GM20431 (cell line): ENCODE data around the gene ANTXR1.
"Not testable (repeated sequence)": the region's sequence is repeated elsewhere in the genome, so short reads cannot be mapped to it uniquely, and the experiment has no call there.

Source experiments
- in situ Hi-C: fragments of 300-500 bp; cut with MseI, MboI; formaldehyde crosslinking; loops from one replicate; pipeline ENCODE4 v1.15.0; 2020; ENCODE audit warnings: low sequenced_read_pairs; ENCODE audit not compliant: unreplicated experiment

The ANTXR1 gene

GRCh38 chr2:69216535-69217332, 203.8 kb downstream of the ANTXR1 start:
- in situ Hi-C loops = no loop called here

- in situ Hi-C loops = no loop called here
Observed at GRCh38 chr2:69217333-69218080, 204.5 kb downstream of the ANTXR1 start.

DNA sequence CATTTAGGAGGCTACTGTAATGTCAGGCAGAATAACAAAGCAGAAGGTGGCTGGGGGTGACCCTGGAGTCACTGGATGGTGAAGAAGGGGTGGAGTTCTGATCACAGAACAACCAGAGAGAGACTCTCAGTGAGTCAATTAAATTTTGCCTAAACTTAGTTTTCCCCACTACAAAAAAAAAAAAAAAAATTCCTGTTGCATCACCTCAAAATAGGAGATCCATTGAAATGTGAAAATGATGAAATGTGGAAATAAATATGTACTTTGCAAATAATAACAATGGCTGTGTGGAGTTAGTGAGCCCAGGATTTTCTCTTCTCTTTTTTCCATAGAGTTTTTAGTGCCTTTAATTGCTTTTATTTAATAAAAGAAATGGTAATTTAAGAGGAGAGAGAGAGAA, 208.5 kb downstream of the ANTXR1 start:
- in situ Hi-C loops = no loop called here

GRCh38 chr2:69221960-69222751, 209.2 kb downstream of the ANTXR1 start:
- in situ Hi-C loops = no loop called here

GRCh38 chr2:69222953-69223658, 210.1 kb downstream of the ANTXR1 start:
- in situ Hi-C loops = no loop called here

DNA sequence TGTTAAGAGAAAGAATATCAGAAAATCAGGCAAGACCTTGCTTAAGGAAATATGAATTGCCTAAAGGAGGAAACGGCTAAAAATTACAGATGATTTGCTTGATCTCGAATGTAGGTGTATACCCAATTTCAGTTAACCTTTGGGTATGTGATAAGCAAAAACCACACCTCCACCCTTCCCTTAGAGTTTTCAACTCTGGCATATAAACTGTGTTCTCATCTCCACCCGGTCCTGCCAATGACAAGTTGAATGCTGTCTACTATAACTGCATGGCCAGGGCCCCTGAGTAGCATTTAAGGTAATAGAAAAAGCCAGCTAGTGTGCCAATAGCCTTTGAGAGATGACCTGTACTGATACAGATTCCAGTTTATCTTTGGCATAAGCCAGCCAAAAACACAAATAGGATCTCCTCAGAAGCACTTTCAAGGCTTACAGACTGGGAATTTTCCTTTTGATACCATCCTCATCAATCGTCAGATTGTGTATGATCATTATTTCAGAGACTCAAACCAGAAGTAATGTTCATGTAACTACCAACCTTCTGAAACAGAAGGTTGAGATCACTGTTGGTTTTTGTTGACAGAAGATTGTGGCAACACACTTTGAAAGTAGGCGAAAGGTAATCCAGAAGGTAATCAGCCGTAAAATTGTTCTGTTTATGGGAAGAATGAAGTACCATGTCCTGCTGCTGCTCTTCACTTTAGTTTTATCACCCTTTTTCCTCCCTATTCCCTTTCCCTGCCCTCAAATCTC, 211.0 kb downstream of the ANTXR1 start:
- in situ Hi-C loops = no loop called here

- in situ Hi-C loops = no loop called here
Observed at GRCh38 chr2:69224512-69224837, 211.5 kb downstream of the ANTXR1 start.

GRCh38 chr2:69225933-69226332, 213.0 kb downstream of the ANTXR1 start:
- in situ Hi-C loops = no loop called here

DNA sequence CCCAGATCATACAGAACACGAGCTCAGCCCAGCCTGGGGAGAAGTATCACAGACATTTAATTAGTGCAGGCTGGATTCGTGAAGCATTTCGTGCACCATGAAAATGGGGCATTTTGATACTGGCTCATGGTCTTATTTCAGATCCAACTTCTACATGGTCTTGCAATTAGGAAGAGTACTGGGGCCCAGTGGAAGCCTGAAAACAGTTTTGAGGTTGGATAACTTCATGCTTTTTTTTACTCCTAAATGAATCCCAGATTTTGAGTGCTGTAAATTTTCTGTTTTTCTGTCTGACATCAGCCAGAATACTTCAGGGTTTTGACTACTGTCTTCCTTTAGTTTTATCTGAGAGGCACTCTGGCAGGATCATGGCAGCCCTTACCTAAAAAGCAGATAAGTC, 213.9 kb downstream of the ANTXR1 start:
- in situ Hi-C loops = no loop called here

- in situ Hi-C loops = no loop called here
Observed at GRCh38 chr2:69227716-69228115, 214.7 kb downstream of the ANTXR1 start.

DNA sequence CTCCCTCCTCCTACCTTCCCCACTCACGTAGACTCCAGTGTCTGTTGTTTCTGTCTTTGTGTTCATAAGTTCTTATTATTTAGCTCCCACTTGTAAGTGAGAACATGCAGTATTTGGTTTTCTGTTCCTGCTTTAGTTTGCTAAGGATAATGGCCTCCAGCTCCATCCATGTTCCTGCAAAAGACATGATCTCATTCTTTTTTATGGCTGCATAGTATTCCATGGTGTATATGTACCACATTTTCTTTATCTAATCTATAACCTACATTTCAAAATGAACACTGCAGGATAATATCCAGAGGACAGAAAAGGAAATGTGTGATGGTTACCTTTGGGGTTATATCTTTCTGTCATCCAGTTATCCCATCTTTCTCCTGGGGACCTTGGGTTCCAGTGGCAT, 218.0 kb downstream of the ANTXR1 start:
- in situ Hi-C loops = not testable (repeated sequence)

DNA sequence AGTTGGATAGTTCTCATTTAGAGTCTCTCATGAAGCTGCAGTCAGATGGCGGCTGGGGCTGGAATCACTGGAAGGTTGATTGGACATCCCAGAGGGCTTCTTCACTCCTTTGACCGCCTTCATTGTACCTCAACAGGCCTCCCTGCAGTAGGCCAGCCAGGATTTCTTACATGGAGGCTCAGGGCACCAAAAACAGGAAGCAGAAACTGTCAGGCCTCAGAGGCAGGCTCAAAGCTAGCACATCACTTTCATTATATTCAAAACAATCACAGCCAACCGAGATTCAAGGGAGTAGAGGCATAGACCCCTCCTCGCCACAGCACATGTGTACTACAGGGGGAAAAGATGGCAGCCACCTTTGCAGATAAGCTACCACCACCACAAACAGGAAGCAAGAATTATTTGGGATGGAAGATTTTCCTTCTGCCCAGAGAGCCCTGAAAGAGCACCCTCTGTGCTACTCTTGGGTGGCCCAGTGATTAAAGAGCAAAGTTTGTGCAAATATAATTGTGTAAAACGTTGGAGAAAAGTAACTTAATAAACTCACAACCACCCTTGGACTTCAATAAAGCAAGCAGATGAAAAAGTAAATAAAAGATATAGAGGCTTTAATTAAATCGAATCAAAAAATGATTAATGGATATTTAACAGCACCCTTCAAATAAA, 218.8 kb downstream of the ANTXR1 start:
- in situ Hi-C loops = no loop called here

GRCh38 chr2:69235835-69236234, 222.9 kb downstream of the ANTXR1 start:
- in situ Hi-C loops = not testable (repeated sequence)

- in situ Hi-C loops = no loop called here
Observed at GRCh38 chr2:69237070-69237670, 224.2 kb downstream of the ANTXR1 start.

DNA sequence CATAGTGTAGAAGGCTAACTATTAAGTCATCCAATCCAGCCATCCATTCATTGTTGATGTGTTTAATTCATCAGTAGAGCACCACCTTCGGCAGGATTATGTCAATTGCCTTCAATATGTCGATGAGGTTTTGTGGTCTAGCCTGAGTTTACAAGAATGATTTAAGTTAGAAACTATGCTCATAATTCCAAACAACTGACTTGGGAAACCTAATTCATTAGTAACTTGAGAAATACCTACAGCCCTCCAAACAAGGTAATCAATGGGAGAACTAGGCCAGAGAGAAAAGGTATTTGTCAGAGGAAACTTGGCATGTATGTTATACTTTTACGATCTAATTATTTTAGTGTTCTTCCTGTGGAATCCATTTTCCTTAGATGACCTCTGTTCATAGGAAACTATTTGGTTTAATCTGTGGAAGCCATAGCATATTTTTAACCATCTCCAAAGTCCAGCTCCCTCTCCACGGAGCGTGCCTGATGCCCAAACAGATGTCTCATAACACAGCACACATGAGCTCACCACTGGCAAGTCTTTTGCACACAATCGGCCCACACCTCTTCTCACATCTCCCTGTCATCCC, 225.6 kb downstream of the ANTXR1 start:
- in situ Hi-C loops = no loop called here

- in situ Hi-C loops = no loop called here
Observed at GRCh38 chr2:69241093-69241492, 228.1 kb downstream of the ANTXR1 start.

GRCh38 chr2:69241664-69242514, 228.9 kb downstream of the ANTXR1 start:
- in situ Hi-C loops = no loop called here
